AG09319 (cell line): ENCODE results near the gene THOC7.

Experiments used
- DNase-seq: peaks from one replicate; pipeline ENCODE4 v3.0.0-alpha.2; 2010; ENCODE audit warnings: low read depth; ENCODE audit errors: extremely low read depth
- TF ChIP-seq, protein P1 (sequence below): IDR thresholded peaks from 2 replicates; pipeline ENCODE4 v1.5.1; 2011; ENCODE audit warnings: low read depth, mild to moderate bottlenecking, inconsistent platforms, low read length, moderate library complexity

Gene THOC7

DNA sequence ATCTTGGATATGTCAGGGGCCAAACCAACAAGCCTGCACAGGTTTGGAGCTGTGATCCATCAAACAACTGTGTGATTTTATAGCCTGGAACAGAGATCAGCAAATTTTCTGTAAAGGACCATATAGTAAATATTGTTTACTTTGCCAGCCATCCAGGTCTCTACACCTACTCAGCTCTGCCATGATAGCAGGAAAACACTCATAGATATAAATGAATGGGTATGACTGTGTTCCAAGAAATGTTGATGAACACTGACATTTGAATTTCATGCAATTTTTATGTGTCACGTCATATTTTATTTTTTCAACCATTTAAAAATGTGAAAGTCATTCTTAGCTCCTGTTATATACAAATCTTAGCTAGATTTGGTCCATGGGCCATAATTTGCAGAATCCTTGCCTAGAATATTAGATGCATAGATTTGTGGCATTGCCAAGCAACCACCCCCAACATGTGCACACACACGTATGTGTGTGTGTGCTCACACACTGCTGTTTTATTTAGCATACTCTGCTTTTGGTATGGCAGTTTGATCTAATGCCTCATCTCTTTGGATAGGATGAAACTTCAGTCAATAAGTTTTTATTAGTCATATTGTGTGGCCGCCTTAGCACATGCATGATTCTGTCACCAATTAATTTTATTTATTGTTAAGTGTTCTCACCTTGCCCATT, 6.5 kb upstream of the THOC7 start:
- DNase-seq: no peak
- TF ChIP-seq, protein P1, sequence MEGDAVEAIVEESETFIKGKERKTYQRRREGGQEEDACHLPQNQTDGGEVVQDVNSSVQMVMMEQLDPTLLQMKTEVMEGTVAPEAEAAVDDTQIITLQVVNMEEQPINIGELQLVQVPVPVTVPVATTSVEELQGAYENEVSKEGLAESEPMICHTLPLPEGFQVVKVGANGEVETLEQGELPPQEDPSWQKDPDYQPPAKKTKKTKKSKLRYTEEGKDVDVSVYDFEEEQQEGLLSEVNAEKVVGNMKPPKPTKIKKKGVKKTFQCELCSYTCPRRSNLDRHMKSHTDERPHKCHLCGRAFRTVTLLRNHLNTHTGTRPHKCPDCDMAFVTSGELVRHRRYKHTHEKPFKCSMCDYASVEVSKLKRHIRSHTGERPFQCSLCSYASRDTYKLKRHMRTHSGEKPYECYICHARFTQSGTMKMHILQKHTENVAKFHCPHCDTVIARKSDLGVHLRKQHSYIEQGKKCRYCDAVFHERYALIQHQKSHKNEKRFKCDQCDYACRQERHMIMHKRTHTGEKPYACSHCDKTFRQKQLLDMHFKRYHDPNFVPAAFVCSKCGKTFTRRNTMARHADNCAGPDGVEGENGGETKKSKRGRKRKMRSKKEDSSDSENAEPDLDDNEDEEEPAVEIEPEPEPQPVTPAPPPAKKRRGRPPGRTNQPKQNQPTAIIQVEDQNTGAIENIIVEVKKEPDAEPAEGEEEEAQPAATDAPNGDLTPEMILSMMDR: no peak

DNA sequence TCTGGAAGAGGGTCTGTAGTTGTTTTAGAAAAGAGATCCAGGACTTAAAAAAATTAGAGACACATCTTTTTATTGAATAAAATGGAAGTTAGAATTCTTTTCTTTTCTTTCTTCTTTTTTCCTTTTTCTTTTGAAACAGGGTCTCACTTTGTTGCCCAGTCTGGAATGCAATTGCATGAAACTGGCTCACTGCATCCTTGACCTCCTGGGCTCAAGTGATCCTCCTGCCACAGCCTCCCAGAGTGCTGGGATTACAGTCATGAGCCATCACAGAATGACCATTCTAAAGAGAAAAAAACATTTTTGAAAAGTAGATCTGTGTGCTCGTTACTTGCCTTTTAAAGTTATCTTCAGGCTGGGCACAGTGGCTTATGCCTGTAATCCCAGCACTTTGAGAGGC, 3.6 kb upstream of the THOC7 start:
- no peak for DNase-seq
- TF ChIP-seq, protein P1: no peak

DNA sequence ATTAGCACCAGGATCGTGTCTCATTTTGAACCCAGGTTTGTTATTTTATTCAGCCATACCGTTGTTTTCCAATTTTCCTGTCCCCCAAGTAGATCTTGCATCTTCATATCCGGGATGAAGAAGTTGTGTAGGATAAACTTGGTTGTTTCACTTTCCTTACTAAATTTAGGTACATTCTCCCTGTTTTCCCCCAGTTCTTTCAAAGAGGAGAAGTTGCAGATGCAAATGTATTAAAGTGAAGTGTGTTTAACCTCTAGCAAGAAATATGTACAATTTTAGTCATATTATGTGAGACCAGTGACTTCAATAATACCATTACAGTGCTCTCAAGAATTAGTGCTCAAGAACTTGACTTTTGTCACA, 1.3 kb upstream of the THOC7 start:
- TF ChIP-seq, protein P1: no peak
- DNase-seq: no peak

DNA sequence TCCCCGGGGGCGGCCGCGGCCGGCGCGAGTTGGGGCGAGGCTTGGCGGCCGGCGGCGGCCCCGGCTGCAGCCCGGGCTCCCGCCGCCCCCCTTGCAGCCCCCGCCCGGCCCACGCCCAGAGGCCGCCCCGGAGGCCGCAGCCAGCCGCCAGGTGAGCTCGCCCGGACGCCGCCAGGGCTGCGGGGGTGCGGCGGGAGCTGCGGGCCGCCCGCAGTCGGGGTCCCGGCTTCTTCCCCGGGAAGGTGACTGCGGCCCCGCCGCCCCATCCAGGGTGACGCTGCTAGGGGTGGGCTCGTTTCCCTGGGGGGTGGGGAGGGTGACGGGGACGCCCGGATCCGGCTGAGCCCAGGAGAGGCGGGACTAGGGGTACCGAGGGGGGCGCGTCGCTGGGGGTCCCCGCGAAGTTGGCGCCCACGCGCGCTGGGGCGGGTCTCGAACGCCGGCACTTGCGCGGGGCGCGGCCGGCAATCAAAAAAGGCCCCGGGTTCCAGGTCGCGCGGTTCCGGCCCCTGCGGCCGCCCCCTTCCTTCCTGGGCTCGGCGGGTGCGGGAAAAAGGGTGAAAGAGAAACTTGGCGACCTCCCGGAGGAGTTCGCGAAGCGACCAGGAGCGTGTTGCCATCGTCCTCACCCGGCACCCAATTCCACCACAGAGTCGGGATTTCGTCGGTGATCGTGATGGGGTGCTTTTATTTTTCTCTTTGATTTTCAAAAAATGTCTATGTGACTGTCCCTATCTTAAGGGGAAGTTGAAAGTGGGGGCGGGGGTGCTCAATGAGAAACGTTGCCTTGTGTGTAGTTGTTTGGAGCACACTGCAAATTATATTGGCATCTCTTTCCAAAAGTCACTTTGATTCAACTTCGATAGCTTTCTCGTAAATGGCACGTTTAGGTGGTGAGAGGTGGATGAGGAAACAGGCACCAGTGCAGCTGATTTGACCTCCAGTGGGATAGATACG, 681 bp upstream of the THOC7 start:
- no peak for DNase-seq
- TF ChIP-seq, protein P1: no peak

DNA sequence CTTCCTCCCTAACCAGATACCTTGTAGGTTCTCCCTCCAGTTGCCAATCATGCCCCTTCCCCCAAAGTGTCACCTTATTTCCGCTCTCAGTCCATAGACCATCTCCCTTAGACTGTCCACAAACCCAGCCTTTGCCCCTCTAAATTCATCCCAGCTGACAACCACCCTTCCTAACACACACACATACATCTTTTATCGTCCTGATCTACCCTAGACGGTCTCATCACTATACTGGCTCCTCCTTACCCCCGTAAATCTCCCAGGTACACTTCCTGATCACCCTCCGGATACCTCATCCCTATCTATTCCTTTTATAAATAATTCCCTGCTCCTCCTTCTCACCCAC, 828 bp downstream of the THOC7 start:
- TF ChIP-seq, protein P1: no peak
- DNase-seq: no peak

GRCh38 chr3:63861306-63861705, 2.3 kb downstream of the THOC7 start:
- TF ChIP-seq, protein P1: no peak
- no peak for DNase-seq

DNA sequence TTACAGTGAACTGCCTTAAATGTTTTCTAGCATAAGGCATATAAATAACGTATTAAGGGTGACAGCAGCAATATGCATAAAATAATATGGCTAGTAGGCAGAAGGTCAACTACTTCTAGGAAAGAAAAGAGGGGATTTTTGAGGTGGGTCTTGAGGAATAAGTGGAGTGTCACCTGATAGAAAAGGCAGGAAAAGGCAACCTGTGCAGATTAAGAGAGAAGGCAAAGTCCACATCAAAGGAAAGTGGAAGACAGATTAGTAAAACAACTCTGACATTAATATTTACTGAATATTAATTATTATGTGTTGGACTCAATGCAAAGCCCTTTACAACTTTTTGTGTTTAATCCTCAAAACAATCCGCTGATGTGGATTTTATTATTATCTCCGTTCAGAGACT, 2.8 kb downstream of the THOC7 start:
- TF ChIP-seq, protein P1: no peak
- no peak for DNase-seq
